BJ (cell line): ENCODE data around the gene GPR176. TPM values are rescaled to one million over a fixed set of nuclear protein-coding genes. Genes with fewer than 3 reads are reported as not detected.
"Not testable (repeated sequence)": the region's sequence is repeated elsewhere in the genome, so short reads cannot be mapped to it uniquely, and the experiment has no call there.

Source experiments
- CTCF ChIA-PET: fragments of 350-600 bp; formaldehyde crosslinking; extraction: SDS; loops from one replicate; lab custom pipeline; 2021; ENCODE audit warnings: antibody characterized with exemption, inconsistent platforms; lab: Yijun Ruan, JAX
- POLR2A ChIA-PET: fragments of 300-600 bp; sonication (Branson Sonifier 250); formaldehyde crosslinking; extraction: SDS; loops from one replicate; lab custom pipeline; 2021; ENCODE audit warnings: antibody characterized with exemption; lab: Charles Lee
- DNase-seq: peaks from one replicate; pipeline ENCODE4 v3.0.0-alpha.2; 2011; ENCODE audit warnings: low read depth
- H3K27me3 ChIP-seq: 2 replicates; pipeline ENCODE4 v1.6.0; 2011; ENCODE audit warnings: low read length; ENCODE audit not compliant: control insufficient read depth, insufficient read depth
- H3K36me3 ChIP-seq: 2 replicates; pipeline ENCODE4 v1.5.1; 2011; ENCODE audit warnings: low read length; ENCODE audit not compliant: control insufficient read depth, insufficient read depth
- H3K4me3 ChIP-seq: 2 replicates; pipeline ENCODE4 v1.5.1; 2011; ENCODE audit warnings: low read depth, mild to moderate bottlenecking, control low read depth, low read length
- polyA plus RNA-seq: library from polyadenylated mRNA; depleted of rRNA; stranded (reverse); fragments of >200 nt; gene quantifications from 2 replicates; pipeline ENCODE4 v1.2.3, GENCODE V29; 2011
- TF ChIP-seq, protein P1 (sequence below): IDR thresholded peaks from 2 replicates; pipeline ENCODE4 v1.5.1; 2011; ENCODE audit warnings: low read depth, mild to moderate bottlenecking, control low read depth, inconsistent platforms, low read length, moderate library complexity; ENCODE audit not compliant: insufficient read depth

GPR176 gene
- polyA plus RNA-seq, 1 experiment = 319 TPM

DNA sequence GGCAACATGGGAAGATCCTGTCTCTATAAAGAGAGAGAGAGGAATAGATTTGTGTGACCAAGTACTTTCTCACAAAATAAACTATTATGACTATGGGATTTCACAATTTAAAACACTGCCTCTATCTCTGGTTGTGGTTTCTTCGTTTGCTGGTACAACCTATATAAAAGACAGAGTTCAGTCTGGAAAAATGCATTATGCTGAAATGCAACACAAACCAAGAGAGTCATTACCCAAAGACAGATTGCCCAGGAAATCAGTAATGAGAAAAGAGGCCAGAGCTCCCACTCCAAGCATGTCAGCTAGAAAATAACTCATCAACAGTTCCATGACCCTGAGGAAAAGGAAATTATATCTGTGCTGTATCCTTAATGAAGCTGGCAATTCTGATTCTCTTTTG, 23.2 kb downstream of the GPR176 start:
- ChIA-PET POLR2A (no interaction called here), CTCF (interaction anchor here (2.8 kb wide), 1 partner anchor 11 kb away, joined by 9 read pairs; no protein-coding TSS in a partner anchor)
- no peak for DNase-seq
- TF ChIP-seq, protein P1, sequence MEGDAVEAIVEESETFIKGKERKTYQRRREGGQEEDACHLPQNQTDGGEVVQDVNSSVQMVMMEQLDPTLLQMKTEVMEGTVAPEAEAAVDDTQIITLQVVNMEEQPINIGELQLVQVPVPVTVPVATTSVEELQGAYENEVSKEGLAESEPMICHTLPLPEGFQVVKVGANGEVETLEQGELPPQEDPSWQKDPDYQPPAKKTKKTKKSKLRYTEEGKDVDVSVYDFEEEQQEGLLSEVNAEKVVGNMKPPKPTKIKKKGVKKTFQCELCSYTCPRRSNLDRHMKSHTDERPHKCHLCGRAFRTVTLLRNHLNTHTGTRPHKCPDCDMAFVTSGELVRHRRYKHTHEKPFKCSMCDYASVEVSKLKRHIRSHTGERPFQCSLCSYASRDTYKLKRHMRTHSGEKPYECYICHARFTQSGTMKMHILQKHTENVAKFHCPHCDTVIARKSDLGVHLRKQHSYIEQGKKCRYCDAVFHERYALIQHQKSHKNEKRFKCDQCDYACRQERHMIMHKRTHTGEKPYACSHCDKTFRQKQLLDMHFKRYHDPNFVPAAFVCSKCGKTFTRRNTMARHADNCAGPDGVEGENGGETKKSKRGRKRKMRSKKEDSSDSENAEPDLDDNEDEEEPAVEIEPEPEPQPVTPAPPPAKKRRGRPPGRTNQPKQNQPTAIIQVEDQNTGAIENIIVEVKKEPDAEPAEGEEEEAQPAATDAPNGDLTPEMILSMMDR = no peak
- no peaks in the 10 kb centered on the region for H3K27me3 ChIP-seq
- H3K4me3 ChIP-seq = no peak overlapping the region
- H3K36me3 ChIP-seq = no peaks in the 10 kb centered on the region

DNA sequence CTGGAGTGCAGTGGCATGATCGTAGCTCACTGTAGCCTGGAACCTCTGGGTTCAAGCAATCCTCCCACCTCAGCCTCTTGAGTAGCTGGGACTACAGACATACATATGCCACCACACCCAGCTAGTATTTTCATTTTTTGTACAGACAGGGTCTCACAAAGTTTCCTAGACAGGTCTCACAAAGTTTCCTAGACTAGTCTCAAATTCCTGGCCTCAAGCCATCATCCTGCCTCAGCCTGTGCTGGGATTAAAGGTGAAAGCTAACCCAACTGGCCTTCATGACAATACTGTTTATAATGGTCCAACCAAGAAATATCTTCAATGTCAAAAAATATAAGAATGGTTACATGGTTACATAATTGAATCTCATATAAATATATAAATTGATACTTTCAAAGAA, 24.0 kb downstream of the GPR176 start:
- H3K27me3 ChIP-seq = no peaks in the 10 kb centered on the region
- DNase-seq = no peak
- TF ChIP-seq, protein P1 = no peak
- H3K36me3 ChIP-seq = peaks cover 2% of the 10 kb centered on the region
- ChIA-PET CTCF (interaction anchor here (0.8 kb wide), 1 partner anchor 17 kb away, joined by 3 read pairs; no protein-coding TSS in a partner anchor), POLR2A (interaction anchor here (0.5 kb wide), 1 partner anchor 141 kb away, joined by 4 read pairs; no protein-coding TSS in a partner anchor)
- no peak overlapping the region for H3K4me3 ChIP-seq

DNA sequence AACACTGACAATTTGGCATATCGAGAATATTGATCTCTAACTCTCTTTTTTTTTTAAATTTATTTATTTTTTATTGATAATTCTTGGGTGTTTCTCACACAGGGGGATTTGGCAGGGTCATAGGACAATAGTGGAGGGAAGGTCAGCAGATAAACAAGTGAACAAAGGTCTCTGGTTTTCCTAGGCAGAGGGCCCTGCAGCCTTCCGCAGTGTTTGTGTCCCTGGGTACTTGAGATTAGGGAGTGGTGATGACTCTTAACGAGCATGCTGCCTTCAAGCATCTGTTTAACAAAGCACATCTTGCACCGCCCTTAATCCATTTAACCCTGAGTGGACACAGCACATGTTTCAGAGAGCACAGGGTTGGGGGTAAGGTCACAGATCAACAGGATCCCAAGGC, 27.0 kb downstream of the GPR176 start:
- H3K4me3 ChIP-seq, DNase-seq, H3K36me3 ChIP-seq, POLR2A ChIA-PET, CTCF ChIA-PET, H3K27me3 ChIP-seq: not testable (repeated sequence)

DNA sequence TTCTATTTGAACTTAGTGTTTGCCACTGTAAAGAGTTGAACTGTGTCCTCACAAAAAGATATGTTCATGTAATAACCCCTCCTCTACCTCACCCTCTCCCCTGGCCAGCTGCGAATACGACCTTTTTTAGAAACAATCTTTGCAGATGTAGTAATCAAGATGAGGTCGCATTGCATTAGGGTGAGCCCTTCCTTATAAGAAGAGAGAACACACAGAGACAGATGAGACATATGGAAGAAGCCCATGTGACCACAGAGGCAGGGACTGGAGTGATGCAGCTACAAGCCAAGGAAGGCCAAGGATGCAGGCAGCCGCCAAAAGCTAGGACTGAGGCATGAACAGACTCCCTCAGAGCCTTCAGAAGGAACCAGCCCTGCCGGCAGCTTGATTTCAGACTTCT, 27.6 kb downstream of the GPR176 start:
- POLR2A ChIA-PET = no interaction called here
- no peak overlapping the region for H3K4me3 ChIP-seq
- no peaks in the 10 kb centered on the region for H3K27me3 ChIP-seq
- H3K36me3 ChIP-seq = peaks cover 2% of the 10 kb centered on the region
- DNase-seq = no peak
- CTCF ChIA-PET = no interaction called here
- TF ChIP-seq, protein P1 = no peak

DNA sequence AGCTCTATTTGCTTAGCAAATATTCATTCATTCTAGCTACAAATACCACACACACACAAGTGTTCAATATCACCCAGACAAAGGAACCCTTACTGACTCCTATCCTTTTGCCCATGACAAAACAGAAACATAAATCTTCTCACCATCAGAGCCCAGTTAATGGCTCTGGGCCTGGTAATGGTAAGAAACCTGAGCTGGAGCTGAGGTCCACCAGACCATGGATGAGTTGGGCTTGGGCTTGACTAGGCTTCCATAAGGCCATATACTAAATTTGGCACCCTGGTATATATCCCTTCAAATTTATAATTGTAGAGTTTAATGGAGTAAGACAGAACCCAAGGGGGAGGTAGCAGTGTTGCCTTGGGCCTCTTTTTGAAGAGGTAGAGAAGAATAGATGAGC, 29.4 kb downstream of the GPR176 start:
- CTCF ChIA-PET = interaction anchor here (1.2 kb wide), 1 partner anchor 14 kb away, joined by 3 read pairs; no protein-coding TSS in a partner anchor
- TF ChIP-seq, protein P1 = no peak
- no peaks in the 10 kb centered on the region for H3K27me3 ChIP-seq
- POLR2A ChIA-PET = no interaction called here
- DNase-seq = no peak
- H3K4me3 ChIP-seq = no peak overlapping the region
- peaks cover 2% of the 10 kb centered on the region for H3K36me3 ChIP-seq

DNA sequence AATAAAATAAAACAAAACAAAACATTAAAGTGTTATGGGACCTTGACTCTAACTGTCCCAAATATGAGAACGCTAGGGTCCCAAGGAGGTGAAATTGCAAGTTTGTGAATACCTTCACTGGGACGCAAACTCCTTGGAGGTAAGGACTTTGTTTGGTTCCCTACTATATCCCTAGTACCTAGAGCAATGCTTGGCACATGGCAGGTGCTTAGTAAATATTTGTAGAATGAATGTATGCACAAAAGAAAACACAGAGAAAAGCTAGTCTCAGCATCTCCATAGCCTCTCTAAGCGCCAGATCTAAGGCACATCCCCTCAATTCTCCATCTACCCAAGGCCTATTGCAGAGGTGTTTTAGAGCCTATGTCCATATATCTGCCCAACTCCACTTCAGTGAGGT, 30.5 kb downstream of the GPR176 start:
- TF ChIP-seq, protein P1 = no peak
- Histone ChIP-seq H3K36me3 (peaks cover 2% of the 10 kb centered on the region), H3K27me3 (no peaks in the 10 kb centered on the region), H3K4me3 (no peak overlapping the region)
- no peak for DNase-seq
- ChIA-PET CTCF (no interaction called here), POLR2A (no interaction called here)
